ENCODE results near the gene RTKN. TPM values are rescaled to one million over a fixed set of nuclear protein-coding genes. Genes with fewer than 3 reads are reported as not detected.

The RTKN gene
- total and polyA plus RNA-seq, 4 donors: 10.3 to 27.7 (median 15.6) TPM

DNA sequence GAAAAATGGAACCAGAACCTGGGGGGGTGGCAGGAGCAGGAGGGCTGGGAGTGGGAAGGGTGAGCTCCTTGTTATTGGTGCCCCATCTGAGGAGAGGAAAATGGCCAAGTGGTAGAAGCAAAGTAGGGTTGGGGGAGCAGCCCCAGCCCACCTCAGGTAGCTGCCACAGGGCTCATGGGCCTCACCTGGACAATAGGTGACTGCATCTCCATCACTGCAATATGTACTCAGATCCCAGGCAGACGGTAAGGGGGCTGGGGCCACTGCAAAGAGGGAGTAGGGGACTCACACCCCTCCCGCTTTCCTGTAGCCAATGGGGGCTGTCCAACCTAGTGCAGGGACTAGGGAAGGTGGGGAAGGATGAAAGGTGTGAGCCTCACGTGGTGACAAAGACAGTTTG, 24.5 kb downstream of the RTKN start:
- ATAC-seq (ENCODE audit: low FRiP score): no peak
- no peaks in the 10 kb centered on the region for H3K4me1 ChIP-seq (ENCODE audit: control insufficient read depth in 1 of 2, insufficient read depth in 2 of 2, low read length in 2 of 2)

DNA sequence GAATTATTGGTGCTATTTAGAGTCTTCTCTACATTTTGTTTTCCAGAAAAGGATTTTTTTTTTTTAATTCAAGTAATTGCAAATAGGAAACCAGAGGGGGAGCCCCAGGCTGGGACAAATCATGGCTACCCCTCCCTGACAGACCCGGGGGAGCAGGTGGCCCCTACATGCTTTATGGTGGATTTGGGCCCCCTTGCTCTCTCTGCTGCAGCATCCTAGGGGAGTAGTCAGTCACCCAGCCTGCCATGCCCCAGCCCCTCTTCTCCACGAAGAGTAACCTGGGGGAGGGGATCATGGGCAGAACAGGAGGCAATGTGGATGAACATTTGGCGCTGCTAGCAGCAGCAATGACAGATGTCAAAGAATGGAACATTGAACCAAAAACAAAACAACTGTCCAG, 25.0 kb downstream of the RTKN start:
- H3K4me1 ChIP-seq (ENCODE audit: control insufficient read depth in 1 of 2, insufficient read depth in 2 of 2, low read length in 2 of 2): no peaks in the 10 kb centered on the region
- ATAC-seq (ENCODE audit: low FRiP score) (no peak), DNase-seq (peak in 1 of 2 donors; percentile 48)
- no peaks in the 10 kb centered on the region for H3K36me3 ChIP-seq (ENCODE audit: control insufficient read depth in 1 of 2, insufficient read depth in 2 of 2, low read length in 1 of 2)
- H3K9me3 ChIP-seq (ENCODE audit: control insufficient read depth, low read length): no peaks in the 10 kb centered on the region
- no peak overlapping the region for H3K4me3 ChIP-seq (ENCODE audit: low read length in 2 of 2)
- intact Hi-C loops (cut with DNase I): no loop called here
- no peaks in the 10 kb centered on the region for H3K27me3 ChIP-seq (ENCODE audit: control insufficient read depth in 1 of 2, insufficient read depth in 2 of 2, low read length in 1 of 2)
- no peak overlapping the region for H3K27ac ChIP-seq (ENCODE audit: low read depth in 1 of 2, low read length in 2 of 2)
- WGBS, 2 donors: 70 to 76% methylated on average over 3 of the region's 3 CpGs

More for the DNA sequence above, 24.5 kb downstream of the RTKN start:
- H3K27ac ChIP-seq (ENCODE audit: low read depth in 1 of 2, low read length in 2 of 2): no peak overlapping the region
- intact Hi-C loops (cut with DNase I): no loop called here
- DNase-seq: peak in 1 of 2 donors; percentile 13
- H3K4me3 ChIP-seq (ENCODE audit: low read length in 2 of 2): no peak overlapping the region
- no peaks in the 10 kb centered on the region for H3K27me3 ChIP-seq (ENCODE audit: control insufficient read depth in 1 of 2, insufficient read depth in 2 of 2, low read length in 1 of 2)
- no peaks in the 10 kb centered on the region for H3K9me3 ChIP-seq (ENCODE audit: control insufficient read depth, low read length)
- no peaks in the 10 kb centered on the region for H3K36me3 ChIP-seq (ENCODE audit: control insufficient read depth in 1 of 2, insufficient read depth in 2 of 2, low read length in 1 of 2)
- 89 to 93% methylated on average over 3 of the region's 3 CpGs for WGBS, 2 donors

DNA sequence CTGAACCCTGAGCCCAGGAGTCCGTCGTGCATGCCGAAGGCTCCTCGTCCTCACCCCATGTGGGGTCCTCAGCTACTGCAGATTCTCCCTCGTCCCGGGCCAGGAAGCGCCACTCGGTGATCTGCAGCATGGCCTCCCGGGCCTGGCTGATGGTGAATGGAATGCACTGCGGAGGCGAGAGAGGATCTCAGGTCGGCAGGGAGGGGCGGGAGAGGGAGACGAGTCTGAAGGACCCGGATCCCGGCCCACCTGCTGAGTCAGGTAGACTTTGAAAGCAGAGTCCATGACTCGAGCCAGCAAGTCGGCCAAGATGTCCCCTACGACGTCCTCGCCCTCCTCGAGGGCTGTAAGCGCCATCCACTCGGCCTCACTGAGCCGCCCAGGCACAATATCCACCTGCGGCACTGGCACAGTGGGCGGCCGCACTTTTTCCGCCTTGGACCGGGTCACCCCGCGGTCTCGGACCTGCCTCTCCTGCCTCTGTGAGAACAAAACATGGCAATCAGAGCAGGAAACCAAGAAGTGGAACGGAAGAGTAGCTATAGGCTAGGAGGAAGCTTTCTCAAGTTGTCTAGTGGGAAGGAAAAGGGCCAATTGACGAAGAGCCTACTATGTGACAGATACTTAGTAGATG, 25.9 kb downstream of the RTKN start:
- no peaks in the 10 kb centered on the region for H3K27me3 ChIP-seq (ENCODE audit: control insufficient read depth in 1 of 2, insufficient read depth in 2 of 2, low read length in 1 of 2)
- H3K4me1 ChIP-seq (ENCODE audit: control insufficient read depth in 1 of 2, insufficient read depth in 2 of 2, low read length in 2 of 2): no peaks in the 10 kb centered on the region
- H3K9me3 ChIP-seq (ENCODE audit: control insufficient read depth, low read length): no peaks in the 10 kb centered on the region
- no peak overlapping the region for H3K27ac ChIP-seq (ENCODE audit: low read depth in 1 of 2, low read length in 2 of 2)
- DNase-seq (peak; percentile 56 to 77), ATAC-seq (ENCODE audit: low FRiP score) (no peak)
- WGBS, 2 donors: 59 to 62% methylated on average over 35 of the region's 35 CpGs
- no peaks in the 10 kb centered on the region for H3K36me3 ChIP-seq (ENCODE audit: control insufficient read depth in 1 of 2, insufficient read depth in 2 of 2, low read length in 1 of 2)
- H3K4me3 ChIP-seq (ENCODE audit: low read length in 2 of 2): peak overlapping the region in 1 of 2 donors; percentile 48
- intact Hi-C loops (cut with DNase I): no loop called here

DNA sequence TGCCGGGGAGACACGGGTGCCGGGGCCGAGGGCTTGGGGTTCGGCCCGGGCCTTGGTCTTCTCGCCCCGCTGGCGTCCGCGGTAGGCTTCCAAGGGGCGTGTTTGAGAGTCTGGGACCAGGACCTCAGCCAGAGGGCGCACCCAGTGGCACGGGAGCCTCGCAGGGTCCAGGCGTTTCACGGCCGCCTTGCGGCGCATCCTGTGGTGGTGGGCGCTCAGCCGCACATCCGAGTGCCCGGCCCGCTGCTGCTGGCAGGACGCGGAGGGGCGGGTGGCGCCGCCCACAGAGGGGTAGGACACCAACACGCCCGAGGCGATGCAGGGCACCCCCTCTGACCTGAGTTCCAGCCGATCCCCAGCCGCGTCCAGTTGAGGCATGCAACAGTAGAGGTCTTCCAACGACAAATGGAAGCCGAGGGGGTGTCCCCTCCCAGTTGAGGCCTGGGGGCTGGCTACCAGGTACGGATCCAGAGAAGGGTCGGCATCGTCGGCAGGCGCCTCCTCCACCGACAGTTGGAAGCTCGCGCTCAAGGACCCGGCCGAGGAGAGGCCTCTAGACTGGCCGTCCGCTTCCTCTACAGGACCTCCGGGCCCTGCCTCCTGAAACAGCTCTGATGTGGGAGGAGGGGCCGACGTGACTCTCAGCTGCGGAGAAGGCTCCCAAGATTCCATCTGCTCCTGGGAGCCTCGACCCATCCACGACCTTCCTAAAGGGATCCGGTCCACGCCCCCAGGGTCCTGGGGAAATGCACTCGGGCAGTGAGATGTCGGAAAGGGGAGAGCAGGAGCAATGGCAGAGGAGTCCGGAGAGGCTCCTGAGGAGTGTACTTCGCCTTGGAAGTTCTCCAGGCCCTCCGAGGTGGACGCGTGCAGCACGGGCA, 26.6 kb downstream of the RTKN start:
- ATAC-seq (ENCODE audit: low FRiP score) (peak; percentile 79), DNase-seq (peak; percentile 75 to 87)
- Histone ChIP-seq H3K9me3 (ENCODE audit: control insufficient read depth, low read length) (no peaks in the 10 kb centered on the region), H3K4me1 (ENCODE audit: control insufficient read depth in 1 of 2, insufficient read depth in 2 of 2, low read length in 2 of 2) (no peaks in the 10 kb centered on the region), H3K4me3 (ENCODE audit: low read length in 2 of 2) (peak overlapping the region; percentile 20 to 48), H3K27me3 (ENCODE audit: control insufficient read depth in 1 of 2, insufficient read depth in 2 of 2, low read length in 1 of 2) (no peaks in the 10 kb centered on the region), H3K27ac (ENCODE audit: low read depth in 1 of 2, low read length in 2 of 2) (no peak overlapping the region), H3K36me3 (ENCODE audit: control insufficient read depth in 1 of 2, insufficient read depth in 2 of 2, low read length in 1 of 2) (no peaks in the 10 kb centered on the region)
- 3% methylated on average over 61 to 66 of the region's 66 CpGs for WGBS, 2 donors
- intact Hi-C loops (cut with DNase I): no loop called here

DNA sequence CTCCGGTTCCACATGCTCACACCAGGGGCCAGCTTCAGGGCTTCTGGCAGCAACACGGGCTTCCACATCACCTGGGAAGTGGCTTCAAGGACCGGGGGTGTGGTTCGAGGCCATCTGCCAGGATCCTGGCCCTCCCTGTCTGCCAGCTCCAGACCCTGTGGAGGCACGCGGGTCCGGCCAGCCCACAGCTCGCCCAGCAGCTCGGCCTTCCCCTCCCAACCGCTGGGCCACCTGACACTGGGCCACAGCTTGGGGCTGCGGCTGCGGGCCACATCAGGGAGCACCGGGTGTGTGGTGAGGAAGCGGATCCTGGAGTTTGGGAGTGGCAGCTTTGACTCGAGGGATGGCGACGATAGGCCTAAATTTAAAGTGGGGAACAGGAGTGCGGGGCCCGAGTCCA, 27.3 kb downstream of the RTKN start:
- Histone ChIP-seq H3K36me3 (ENCODE audit: control insufficient read depth in 1 of 2, insufficient read depth in 2 of 2, low read length in 1 of 2) (no peaks in the 10 kb centered on the region), H3K4me1 (ENCODE audit: control insufficient read depth in 1 of 2, insufficient read depth in 2 of 2, low read length in 2 of 2) (no peaks in the 10 kb centered on the region), H3K27me3 (ENCODE audit: control insufficient read depth in 1 of 2, insufficient read depth in 2 of 2, low read length in 1 of 2) (no peaks in the 10 kb centered on the region), H3K27ac (ENCODE audit: low read depth in 1 of 2, low read length in 2 of 2) (no peak overlapping the region), H3K9me3 (ENCODE audit: control insufficient read depth, low read length) (no peaks in the 10 kb centered on the region), H3K4me3 (ENCODE audit: low read length in 2 of 2) (peak overlapping the region; percentile 20 to 48)
- intact Hi-C loops (cut with DNase I): no loop called here
- 45 to 49% methylated on average over 19 of the region's 19 CpGs for WGBS, 2 donors
- ATAC-seq (ENCODE audit: low FRiP score): peak; percentile 49
- DNase-seq: no peak

DNA sequence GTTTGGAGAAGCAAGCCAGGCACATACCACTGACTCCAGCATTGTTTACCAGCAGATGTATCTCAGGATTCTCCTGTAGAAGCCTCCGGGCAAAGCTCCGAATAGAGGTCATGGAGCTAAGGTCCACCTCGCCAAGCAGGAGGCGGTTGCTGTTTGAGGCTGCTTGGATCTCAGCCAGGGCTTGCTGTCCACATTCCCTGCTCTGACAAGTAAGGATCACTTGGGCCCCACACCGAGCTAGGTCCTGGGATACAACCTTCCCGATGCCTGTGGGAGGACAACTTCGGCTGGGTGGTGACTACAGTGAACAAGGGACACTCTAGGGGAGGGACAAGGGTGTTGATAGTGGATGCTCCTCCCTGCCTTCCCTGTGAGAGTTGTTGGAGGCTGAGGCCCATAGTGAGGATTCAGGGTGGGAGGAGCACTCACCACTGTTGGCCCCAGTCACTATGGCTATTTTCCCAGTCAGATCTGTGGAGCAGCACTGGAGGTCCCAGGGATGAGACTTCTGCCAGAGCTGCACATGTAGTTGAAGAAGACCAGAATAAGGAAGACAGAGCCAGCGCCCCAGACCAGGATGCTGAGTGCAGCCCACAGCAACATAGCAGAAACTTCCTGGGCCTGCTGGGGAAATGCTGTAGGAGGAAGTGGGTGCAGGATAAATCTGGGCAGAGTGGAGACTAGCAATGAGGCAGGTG, 28.6 kb downstream of the RTKN start:
- 91 to 92% methylated on average over 8 of the region's 8 CpGs for WGBS, 2 donors
- intact Hi-C loops (cut with DNase I): no loop called here
- no peaks in the 10 kb centered on the region for H3K27me3 ChIP-seq (ENCODE audit: control insufficient read depth in 1 of 2, insufficient read depth in 2 of 2, low read length in 1 of 2)
- no peaks in the 10 kb centered on the region for H3K4me1 ChIP-seq (ENCODE audit: control insufficient read depth in 1 of 2, insufficient read depth in 2 of 2, low read length in 2 of 2)
- no peak overlapping the region for H3K4me3 ChIP-seq (ENCODE audit: low read length in 2 of 2)
- DNase-seq: peak in 1 of 2 donors; percentile 49
- no peaks in the 10 kb centered on the region for H3K36me3 ChIP-seq (ENCODE audit: control insufficient read depth in 1 of 2, insufficient read depth in 2 of 2, low read length in 1 of 2)
- H3K27ac ChIP-seq (ENCODE audit: low read depth in 1 of 2, low read length in 2 of 2): no peak overlapping the region
- H3K9me3 ChIP-seq (ENCODE audit: control insufficient read depth, low read length): no peaks in the 10 kb centered on the region
- no peak for ATAC-seq (ENCODE audit: low FRiP score)

DNA sequence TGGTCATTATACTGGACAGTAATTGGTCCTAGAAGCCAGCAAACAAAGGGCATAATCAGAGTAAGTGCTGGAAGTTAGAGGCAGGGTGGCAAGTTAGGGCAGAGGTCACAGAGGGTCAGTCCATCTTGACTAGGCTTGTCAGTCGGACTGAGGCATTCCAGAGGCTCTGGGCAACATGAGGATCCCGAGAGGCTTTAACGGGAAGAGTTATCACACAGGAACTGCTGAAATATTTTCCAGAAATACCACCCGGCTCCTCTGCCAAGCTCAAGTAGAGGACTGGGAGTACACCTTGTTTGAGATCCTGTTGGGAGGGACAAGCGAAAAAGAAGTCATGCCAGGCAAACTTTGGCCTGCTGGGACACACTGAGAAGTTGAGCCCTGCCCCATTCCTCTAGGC, 34.1 kb downstream of the RTKN start:
- ATAC-seq (ENCODE audit: low FRiP score): no peak

DNA sequence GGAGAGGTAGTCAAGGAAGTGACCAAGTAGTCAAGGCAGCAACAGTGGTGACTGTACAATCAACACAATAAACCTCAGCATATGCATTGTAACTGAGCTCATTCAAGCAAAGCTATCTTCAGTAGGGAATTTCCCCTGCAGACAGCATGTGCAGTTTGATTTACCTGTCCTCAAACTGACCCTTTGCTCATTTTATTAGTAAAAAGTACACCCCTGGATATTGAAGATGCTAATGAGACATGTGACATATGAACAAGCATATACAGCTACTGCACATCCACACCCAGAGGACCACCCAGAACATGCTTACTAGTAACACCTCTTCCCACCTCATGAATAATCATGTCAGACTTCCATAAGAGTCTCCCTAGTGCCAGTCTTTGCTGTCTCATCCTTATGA, 35.7 kb downstream of the RTKN start:
- no peak overlapping the region for H3K27ac ChIP-seq (ENCODE audit: low read depth in 1 of 2, low read length in 2 of 2)
- no peaks in the 10 kb centered on the region for H3K36me3 ChIP-seq (ENCODE audit: control insufficient read depth in 1 of 2, insufficient read depth in 2 of 2, low read length in 1 of 2)
- DNase-seq (no peak), ATAC-seq (ENCODE audit: low FRiP score) (no peak)
- H3K4me3 ChIP-seq (ENCODE audit: low read length in 2 of 2): no peak overlapping the region
- intact Hi-C loops (cut with DNase I): no loop called here
- no peaks in the 10 kb centered on the region for H3K4me1 ChIP-seq (ENCODE audit: control insufficient read depth in 1 of 2, insufficient read depth in 2 of 2, low read length in 2 of 2)
- H3K9me3 ChIP-seq (ENCODE audit: control insufficient read depth, low read length): no peaks in the 10 kb centered on the region
- no peaks in the 10 kb centered on the region for H3K27me3 ChIP-seq (ENCODE audit: control insufficient read depth in 1 of 2, insufficient read depth in 2 of 2, low read length in 1 of 2)

More for the DNA sequence above, 34.1 kb downstream of the RTKN start:
- no peaks in the 10 kb centered on the region for H3K36me3 ChIP-seq (ENCODE audit: control insufficient read depth in 1 of 2, insufficient read depth in 2 of 2, low read length in 1 of 2)
- H3K9me3 ChIP-seq (ENCODE audit: control insufficient read depth, low read length): no peaks in the 10 kb centered on the region
- WGBS, 2 donors: 51 to 56% methylated on average over 5 of the region's 5 CpGs
- H3K4me1 ChIP-seq (ENCODE audit: control insufficient read depth in 1 of 2, insufficient read depth in 2 of 2, low read length in 2 of 2): no peaks in the 10 kb centered on the region
- no peak overlapping the region for H3K4me3 ChIP-seq (ENCODE audit: low read length in 2 of 2)
- intact Hi-C loops (cut with DNase I): no loop called here
- H3K27me3 ChIP-seq (ENCODE audit: control insufficient read depth in 1 of 2, insufficient read depth in 2 of 2, low read length in 1 of 2): no peaks in the 10 kb centered on the region
- DNase-seq: no peak
- H3K27ac ChIP-seq (ENCODE audit: low read depth in 1 of 2, low read length in 2 of 2): no peak overlapping the region

Data from aorta (tissue), 5 donors.